Activated CD4-positive, alpha-beta memory T cell treated with anti-CD3 and anti-CD28 coated beads for 36 hours (primary cell): ENCODE measurements around the gene LBR. TPM values are rescaled to one million over a fixed set of nuclear protein-coding genes. Genes with fewer than 3 reads are reported as not detected.

Experiments
- CTCF ChIA-PET: fragments of 350-600 bp; sonication (Branson Sonifier 250); formaldehyde crosslinking; loops from one replicate; lab custom pipeline; 2021; ENCODE audit warnings: antibody characterized with exemption, inconsistent platforms; lab: Charles Lee
- POLR2A ChIA-PET: fragments of 350-600 bp; sonication (Branson Sonifier 250); formaldehyde crosslinking; loops from one replicate; lab custom pipeline; 2021; ENCODE audit warnings: antibody characterized with exemption; lab: Charles Lee
- DNase-seq: peaks from one replicate; pipeline ENCODE4 v3.0.0-alpha.2; 2020
- H3K27ac Mint-ChIP-seq: one replicate; pipeline ENCODE4 v1.8.0; 2021; ENCODE audit warnings: mixed read lengths
- H3K27me3 Mint-ChIP-seq: one replicate; pipeline ENCODE4 v1.8.0; 2021; ENCODE audit warnings: mixed read lengths
- H3K36me3 Mint-ChIP-seq: one replicate; pipeline ENCODE4 v1.8.0; 2021; ENCODE audit warnings: mixed read lengths
- H3K4me1 Mint-ChIP-seq: one replicate; pipeline ENCODE4 v1.8.0; 2021; ENCODE audit warnings: low read depth, mixed read lengths
- H3K4me3 Mint-ChIP-seq: one replicate; pipeline ENCODE4 v1.8.0; 2021; ENCODE audit warnings: mild to moderate bottlenecking, mixed read lengths
- H3K9me3 Mint-ChIP-seq: one replicate; pipeline ENCODE4 v1.8.0; 2021; ENCODE audit warnings: mixed read lengths
- intact Hi-C: fragments of 100-400 bp; cut with micrococcal nuclease; formaldehyde crosslinking; loops from one replicate; pipeline ENCODE4 v1.15.1; 2023
- total RNA-seq, 2 experiments: library from RNA; stranded (reverse); gene quantifications; one replicate each; pipeline ENCODE4 v1.2.3, GENCODE V29; 2021

Gene LBR
- total RNA-seq, 2 experiments from 2014 or later: 146 to 148 TPM

- H3K4me3 Mint-ChIP-seq: no peak overlapping the region
- H3K9me3 Mint-ChIP-seq: no peaks in the 10 kb centered on the region
- H3K27ac Mint-ChIP-seq: no peak overlapping the region
- no peak for DNase-seq
- intact Hi-C loops: no loop called here
- H3K27me3 Mint-ChIP-seq: no peaks in the 10 kb centered on the region
- peaks cover 37% of the 10 kb centered on the region for H3K4me1 Mint-ChIP-seq
- ChIA-PET CTCF (no interaction called here), POLR2A (no interaction called here)
- no peaks in the 10 kb centered on the region for H3K36me3 Mint-ChIP-seq
These were observed 23.5 kb upstream of the LBR start for GRCh38 chr1:225451340-225451739.

- POLR2A ChIA-PET: no interaction called here
- intact Hi-C loops: no loop called here
- peak; percentile 44 for DNase-seq
- Mint-ChIP-seq H3K27me3 (no peaks in the 10 kb centered on the region), H3K9me3 (no peaks in the 10 kb centered on the region), H3K4me1 (peaks cover 44% of the 10 kb centered on the region), H3K4me3 (no peak overlapping the region), H3K27ac (peak overlapping the region; percentile 44), H3K36me3 (no peaks in the 10 kb centered on the region)
- CTCF ChIA-PET: no interaction called here
These were observed 22.8 kb upstream of the LBR start for GRCh38 chr1:225450491-225451191.

DNA sequence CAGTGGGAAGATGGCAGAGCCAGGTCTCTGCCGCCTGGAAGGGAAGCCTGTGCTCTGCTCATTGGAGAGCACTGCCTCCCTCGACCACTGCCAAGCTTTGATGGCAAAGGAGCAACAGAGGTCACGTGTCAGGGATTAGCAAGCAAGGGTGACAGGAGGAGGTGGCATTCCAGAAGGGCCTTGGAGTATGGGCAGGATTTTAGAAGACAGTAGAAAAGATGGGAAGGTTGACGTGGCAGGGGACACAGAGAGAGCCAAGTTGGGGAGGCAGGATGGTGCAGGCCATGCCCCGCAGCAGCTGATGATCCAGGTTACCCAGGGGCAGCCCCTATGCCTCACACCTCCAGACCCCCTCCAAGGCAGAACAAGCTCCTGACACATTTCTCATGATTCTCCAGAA lies 21.9 kb upstream of the LBR start:
- intact Hi-C loops: loop anchor here (10.0 kb wide), 1 partner anchor 1615 kb away; no protein-coding TSS in a partner anchor
- H3K27me3 Mint-ChIP-seq: no peaks in the 10 kb centered on the region
- ChIA-PET CTCF (interaction anchor here (0.9 kb wide), 1 partner anchor 25 kb away, joined by 3 read pairs; no protein-coding TSS in a partner anchor), POLR2A (no interaction called here)
- H3K4me3 Mint-ChIP-seq: no peak overlapping the region
- H3K27ac Mint-ChIP-seq: no peak overlapping the region
- no peak for DNase-seq
- H3K4me1 Mint-ChIP-seq: peaks cover 48% of the 10 kb centered on the region
- no peaks in the 10 kb centered on the region for H3K9me3 Mint-ChIP-seq
- no peaks in the 10 kb centered on the region for H3K36me3 Mint-ChIP-seq

DNA sequence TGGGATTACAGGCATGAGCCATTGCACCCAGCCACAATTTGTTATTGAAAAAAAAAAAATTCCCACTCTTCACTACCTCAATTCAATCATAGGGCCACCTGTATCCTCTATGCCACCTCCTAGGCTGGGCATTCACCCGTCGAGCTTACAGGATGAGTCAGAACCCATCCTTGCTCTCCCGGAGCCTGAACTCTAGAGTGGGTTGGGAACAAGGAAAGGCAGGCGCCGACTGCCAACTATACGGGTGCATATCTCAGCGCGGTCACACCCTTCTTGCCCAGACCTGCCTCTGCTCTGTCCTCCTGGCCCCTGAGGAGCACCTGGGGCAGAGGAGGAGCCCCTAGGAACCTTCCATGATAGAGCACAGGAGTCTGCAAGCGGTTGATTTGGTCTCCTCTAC lies 21.4 kb upstream of the LBR start:
- Mint-ChIP-seq H3K4me3 (no peak overlapping the region), H3K36me3 (no peaks in the 10 kb centered on the region), H3K4me1 (peaks cover 48% of the 10 kb centered on the region), H3K27ac (no peak overlapping the region), H3K27me3 (no peaks in the 10 kb centered on the region), H3K9me3 (no peaks in the 10 kb centered on the region)
- DNase-seq: no peak
- ChIA-PET POLR2A (no interaction called here), CTCF (interaction anchor here (0.9 kb wide), 1 partner anchor 25 kb away, joined by 3 read pairs; no protein-coding TSS in a partner anchor)
- intact Hi-C loops: loop anchor here (10.0 kb wide), 1 partner anchor 1614 kb away; no protein-coding TSS in a partner anchor

DNA sequence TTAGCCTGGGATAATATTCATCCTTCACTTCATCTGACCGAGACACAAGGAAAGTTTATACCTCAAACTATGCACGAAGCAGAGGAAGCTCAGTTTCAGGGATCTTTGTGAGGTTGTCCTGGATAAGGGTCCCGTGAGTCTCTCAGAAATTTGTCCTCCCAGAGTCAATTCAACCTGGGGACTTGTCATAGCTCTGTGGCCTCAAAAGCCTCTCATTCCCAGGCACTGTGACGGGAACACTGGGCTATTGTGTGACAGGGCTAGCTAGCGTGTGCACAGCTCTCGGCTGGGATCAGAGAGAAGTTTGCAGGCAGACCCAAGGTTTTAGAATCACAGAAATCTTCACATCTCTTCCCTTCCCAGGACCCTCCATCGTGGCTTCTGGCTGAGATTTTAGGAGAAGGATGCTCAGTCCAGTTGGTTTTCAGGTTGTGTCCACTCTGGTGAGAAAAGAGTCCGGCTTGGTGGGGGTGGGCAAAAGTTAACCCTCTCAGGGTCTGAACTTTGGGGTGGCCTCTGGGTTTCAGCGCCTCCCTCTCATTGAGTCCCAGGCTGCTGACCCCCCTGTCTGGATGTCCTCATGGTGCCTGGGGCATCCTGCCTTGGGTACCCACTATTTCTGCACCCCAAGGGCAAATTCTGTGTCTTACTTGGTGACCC lies 20.4 kb upstream of the LBR start:
- Mint-ChIP-seq H3K9me3 (no peaks in the 10 kb centered on the region), H3K27ac (no peak overlapping the region), H3K4me3 (no peak overlapping the region), H3K27me3 (no peaks in the 10 kb centered on the region), H3K36me3 (no peaks in the 10 kb centered on the region), H3K4me1 (peaks cover 46% of the 10 kb centered on the region)
- DNase-seq: peak; percentile 7
- ChIA-PET CTCF (no interaction called here), POLR2A (no interaction called here)
- intact Hi-C loops: loop anchor here (10.0 kb wide), 1 partner anchor 1613 kb away; no protein-coding TSS in a partner anchor

GRCh38 chr1:225447650-225448089 lies 19.8 kb upstream of the LBR start:
- Mint-ChIP-seq H3K4me1 (peaks cover 50% of the 10 kb centered on the region), H3K27me3 (no peaks in the 10 kb centered on the region), H3K36me3 (no peaks in the 10 kb centered on the region), H3K27ac (no peak overlapping the region), H3K9me3 (no peaks in the 10 kb centered on the region), H3K4me3 (no peak overlapping the region)
- CTCF ChIA-PET: no interaction called here
- intact Hi-C loops: loop anchor here (10.0 kb wide), 1 partner anchor 1613 kb away; no protein-coding TSS in a partner anchor
- POLR2A ChIA-PET: no interaction called here
- DNase-seq: peak; percentile 5

DNA sequence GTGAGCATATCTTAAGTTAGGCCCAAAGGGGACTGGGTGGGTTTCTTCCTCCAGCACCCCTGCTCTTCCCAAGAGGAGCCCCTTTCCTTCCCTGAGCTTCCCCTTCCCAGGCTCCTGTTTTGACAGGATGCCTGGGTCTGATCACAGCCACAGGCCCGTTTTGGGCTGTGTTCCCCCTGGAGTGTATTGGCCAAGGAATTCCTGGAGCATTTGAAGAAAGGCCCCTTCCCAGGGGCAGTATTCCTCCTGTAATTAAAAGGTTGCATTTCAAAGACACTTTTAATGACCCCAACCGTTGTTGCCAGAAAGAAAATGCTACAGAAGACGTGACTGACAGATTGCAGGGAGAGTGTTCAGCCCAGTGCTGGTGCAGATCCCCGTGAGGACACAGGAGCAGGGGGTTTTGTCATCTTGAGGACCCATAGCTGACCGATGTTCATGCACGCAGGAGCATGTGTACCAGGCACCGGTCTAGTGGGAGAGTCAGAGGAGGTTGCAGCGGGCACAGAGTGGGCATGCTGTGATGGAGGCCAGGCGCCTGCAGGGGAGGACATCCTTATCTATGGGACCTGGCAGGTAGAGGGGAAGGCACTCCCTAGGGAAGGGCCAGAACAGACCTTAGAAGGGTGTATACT lies 19.3 kb upstream of the LBR start:
- no peaks in the 10 kb centered on the region for H3K27me3 Mint-ChIP-seq
- H3K36me3 Mint-ChIP-seq: no peaks in the 10 kb centered on the region
- no peak overlapping the region for H3K4me3 Mint-ChIP-seq
- peak; percentile 8 for DNase-seq
- POLR2A ChIA-PET: interaction anchor here (3.0 kb wide), 1 partner anchor 22 kb away, joined by 23 read pairs; no protein-coding TSS in a partner anchor
- H3K27ac Mint-ChIP-seq: peak overlapping the region; percentile 93
- intact Hi-C loops: loop anchor here (10.0 kb wide), 1 partner anchor 1612 kb away; no protein-coding TSS in a partner anchor
- H3K9me3 Mint-ChIP-seq: no peaks in the 10 kb centered on the region
- CTCF ChIA-PET: no interaction called here
- peaks cover 54% of the 10 kb centered on the region for H3K4me1 Mint-ChIP-seq

- ChIA-PET CTCF (interaction anchor here (1.0 kb wide), 1 partner anchor 27 kb away, joined by 5 read pairs; no protein-coding TSS in a partner anchor), POLR2A (interaction anchor here (1.6 to 3.0 kb wide), 4 partner anchors 8 to 331 kb away, joined by 8 to 42 read pairs (median 22); partner anchors contain the start of gene SRP9)
- Mint-ChIP-seq H3K36me3 (no peaks in the 10 kb centered on the region), H3K4me1 (peaks cover 60% of the 10 kb centered on the region), H3K9me3 (no peaks in the 10 kb centered on the region), H3K27ac (peak overlapping the region; percentile 93), H3K4me3 (no peak overlapping the region), H3K27me3 (no peaks in the 10 kb centered on the region)
- DNase-seq: peak; percentile 8
- intact Hi-C loops: loop anchor here (10.0 kb wide), 1 partner anchor 1612 kb away; no protein-coding TSS in a partner anchor
These were observed 18.7 kb upstream of the LBR start for GRCh38 chr1:225446595-225446960.

GRCh38 chr1:225445639-225446594 lies 18.1 kb upstream of the LBR start:
- intact Hi-C loops: loop anchor here (1.0 to 10.0 kb wide), 6 partner anchors 8 to 1611 kb away; partner anchors contain the start of genes LBR and PYCR2
- POLR2A ChIA-PET: interaction anchor here (0.5 to 3.3 kb wide), 9 partner anchors 9 to 1976 kb away, joined by 3 to 42 read pairs (median 12); partner anchors contain the start of genes LBR, SDE2 and SRP9
- peak; percentile 48 for DNase-seq

GRCh38 chr1:225442123-225442505 lies 14.3 kb upstream of the LBR start:
- H3K27ac Mint-ChIP-seq: peak overlapping the region; percentile 64
- no peak for DNase-seq
- H3K9me3 Mint-ChIP-seq: no peaks in the 10 kb centered on the region
- peaks cover 49% of the 10 kb centered on the region for H3K4me1 Mint-ChIP-seq
- intact Hi-C loops: loop anchor here (10.0 kb wide), 1 partner anchor 1607 kb away; no protein-coding TSS in a partner anchor
- no peaks in the 10 kb centered on the region for H3K36me3 Mint-ChIP-seq
- H3K27me3 Mint-ChIP-seq: no peaks in the 10 kb centered on the region
- peak overlapping the region; percentile 16 for H3K4me3 Mint-ChIP-seq
- CTCF ChIA-PET: interaction anchor here (1.3 to 2.8 kb wide), 5 partner anchors 9 to 40 kb away, joined by 4 to 14 read pairs (median 5); no protein-coding TSS in a partner anchor
- POLR2A ChIA-PET: interaction anchor here (0.6 kb wide), 1 partner anchor 637 kb away, joined by 3 read pairs; no protein-coding TSS in a partner anchor

More at GRCh38 chr1:225445639-225446594, 18.1 kb upstream of the LBR start:
- Mint-ChIP-seq H3K36me3 (no peaks in the 10 kb centered on the region), H3K27ac (peak overlapping the region; percentile 93), H3K27me3 (no peaks in the 10 kb centered on the region), H3K9me3 (no peaks in the 10 kb centered on the region), H3K4me1 (peaks cover 58% of the 10 kb centered on the region), H3K4me3 (peak overlapping the region; percentile 48)
- CTCF ChIA-PET: interaction anchor here (1.0 to 1.6 kb wide), 3 partner anchors 9 to 28 kb away, joined by 4 to 15 read pairs (median 5); no protein-coding TSS in a partner anchor
